ENCODE results near the gene CEACAM4.

DNA sequence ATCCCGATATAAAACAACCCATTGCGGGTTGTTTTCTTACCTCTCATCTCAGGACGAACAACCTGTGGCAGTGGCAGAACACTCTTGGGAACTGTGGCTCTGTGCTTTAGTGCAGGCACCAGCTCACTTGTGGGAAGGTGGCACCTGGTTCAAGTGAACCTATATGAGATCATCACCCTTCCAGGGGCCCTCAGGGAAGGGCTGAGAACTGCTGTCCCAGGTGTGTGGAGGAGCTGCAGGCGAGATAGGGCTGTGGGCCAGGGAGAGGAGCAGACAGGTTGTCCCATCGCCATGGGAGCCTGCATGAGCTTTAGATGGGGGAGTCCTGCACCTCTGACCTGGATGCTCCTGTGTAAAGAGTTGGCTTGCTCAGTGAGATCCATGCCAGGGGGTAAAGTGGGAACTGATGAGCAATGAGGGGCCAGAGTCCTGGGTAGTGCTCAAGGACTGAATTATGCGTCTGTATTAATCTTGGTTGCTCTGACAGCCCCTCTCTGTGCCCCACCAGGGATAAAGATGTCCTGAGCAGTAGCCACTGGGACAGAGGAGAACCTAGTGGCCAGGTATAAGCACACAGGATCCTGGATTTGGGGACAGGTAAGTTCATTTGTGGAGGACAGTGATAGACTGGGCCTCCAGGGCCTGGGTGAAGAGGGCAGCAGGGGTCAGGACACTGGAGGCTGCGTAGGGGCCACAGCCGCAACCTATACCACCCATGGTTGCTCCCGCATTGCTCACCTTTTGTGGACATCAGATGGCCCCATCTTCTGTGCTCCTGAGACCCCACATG lies 8.7 kb downstream of the CEACAM4 start:
- TF ChIP-seq YY1 (IDR thresholded peaks at IDR 0.05; ENCODE audit: low read depth) (no peak), FOXM1 (IDR thresholded peaks at IDR 0.05; ENCODE audit: borderline replicate concordance, low read depth) (no peak), EGR1 (IDR thresholded peaks at IDR 0.05) (no peak), TEAD4 (IDR thresholded peaks at IDR 0.05) (no peak), NFIC (IDR thresholded peaks at IDR 0.05) (no peak), EP300 (IDR thresholded peaks at IDR 0.05; ENCODE audit: borderline replicate concordance) (no peak), TAF1 (IDR thresholded peaks at IDR 0.05; ENCODE audit: low read depth) (no peak), RAD21 (IDR thresholded peaks at IDR 0.05; ENCODE audit: low read depth) (no peak), CEBPB (IDR thresholded peaks at IDR 0.05) (no peak)
- TF ChIP-seq, protein P1, sequence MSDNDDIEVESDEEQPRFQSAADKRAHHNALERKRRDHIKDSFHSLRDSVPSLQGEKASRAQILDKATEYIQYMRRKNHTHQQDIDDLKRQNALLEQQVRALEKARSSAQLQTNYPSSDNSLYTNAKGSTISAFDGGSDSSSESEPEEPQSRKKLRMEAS (IDR thresholded peaks at IDR 0.05): no peak
- TF ChIP-seq, protein P2, sequence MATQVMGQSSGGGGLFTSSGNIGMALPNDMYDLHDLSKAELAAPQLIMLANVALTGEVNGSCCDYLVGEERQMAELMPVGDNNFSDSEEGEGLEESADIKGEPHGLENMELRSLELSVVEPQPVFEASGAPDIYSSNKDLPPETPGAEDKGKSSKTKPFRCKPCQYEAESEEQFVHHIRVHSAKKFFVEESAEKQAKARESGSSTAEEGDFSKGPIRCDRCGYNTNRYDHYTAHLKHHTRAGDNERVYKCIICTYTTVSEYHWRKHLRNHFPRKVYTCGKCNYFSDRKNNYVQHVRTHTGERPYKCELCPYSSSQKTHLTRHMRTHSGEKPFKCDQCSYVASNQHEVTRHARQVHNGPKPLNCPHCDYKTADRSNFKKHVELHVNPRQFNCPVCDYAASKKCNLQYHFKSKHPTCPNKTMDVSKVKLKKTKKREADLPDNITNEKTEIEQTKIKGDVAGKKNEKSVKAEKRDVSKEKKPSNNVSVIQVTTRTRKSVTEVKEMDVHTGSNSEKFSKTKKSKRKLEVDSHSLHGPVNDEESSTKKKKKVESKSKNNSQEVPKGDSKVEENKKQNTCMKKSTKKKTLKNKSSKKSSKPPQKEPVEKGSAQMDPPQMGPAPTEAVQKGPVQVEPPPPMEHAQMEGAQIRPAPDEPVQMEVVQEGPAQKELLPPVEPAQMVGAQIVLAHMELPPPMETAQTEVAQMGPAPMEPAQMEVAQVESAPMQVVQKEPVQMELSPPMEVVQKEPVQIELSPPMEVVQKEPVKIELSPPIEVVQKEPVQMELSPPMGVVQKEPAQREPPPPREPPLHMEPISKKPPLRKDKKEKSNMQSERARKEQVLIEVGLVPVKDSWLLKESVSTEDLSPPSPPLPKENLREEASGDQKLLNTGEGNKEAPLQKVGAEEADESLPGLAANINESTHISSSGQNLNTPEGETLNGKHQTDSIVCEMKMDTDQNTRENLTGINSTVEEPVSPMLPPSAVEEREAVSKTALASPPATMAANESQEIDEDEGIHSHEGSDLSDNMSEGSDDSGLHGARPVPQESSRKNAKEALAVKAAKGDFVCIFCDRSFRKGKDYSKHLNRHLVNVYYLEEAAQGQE (IDR thresholded peaks at IDR 0.05; ENCODE audit: low read depth): no peak

Data from Ishikawa (cell line).